A673 (cell line): ENCODE results near the gene SLC35F1. TPM values are rescaled to one million over a fixed set of nuclear protein-coding genes. Genes with fewer than 3 reads are reported as not detected.

Experiments
- BruUV-seq: library from RNA; stranded (reverse); fragments of 400-500 nt; replicated peaks from 2 replicates; lab custom pipeline; 2021; lab: Mats Ljungman, UMichigan
- CTCF ChIA-PET: fragments of 300-600 bp; sonication (Branson Sonifier 250); formaldehyde crosslinking; loops from one replicate; lab custom pipeline; 2022; ENCODE audit warnings: antibody characterized with exemption; lab: Charles Lee
- POLR2A ChIA-PET: fragments of 300-600 bp; sonication (Branson Sonifier 250); formaldehyde crosslinking; loops from one replicate; lab custom pipeline; 2022; ENCODE audit warnings: antibody characterized with exemption; ENCODE audit not compliant: low non-redundant PET; lab: Charles Lee
- DNase-seq: peaks from one replicate; pipeline ENCODE4 v3.0.0-alpha.2; 2015; ENCODE audit warnings: low spot score
- H3K27ac ChIP-seq: fragments of 200-600 bp; sonication (generic); 2 replicates; pipeline ENCODE4 v1.5.1; 2016; ENCODE audit warnings: mixed run types, low read depth, mild to moderate bottlenecking, mixed read lengths, antibody characterized with exemption, low read length; ENCODE audit not compliant: poor library complexity, severe bottlenecking
- H3K27me3 ChIP-seq: fragments of 200-600 bp; sonication (generic); replicated peaks from 2 replicates; pipeline ENCODE4 v1.6.1; 2017; ENCODE audit warnings: mixed run types, low read depth, mild to moderate bottlenecking, mixed read lengths, antibody characterized with exemption, low read length; ENCODE audit not compliant: insufficient read depth, poor library complexity
- H3K36me3 ChIP-seq: fragments of 200-600 bp; sonication (generic); 2 replicates; pipeline ENCODE4 v1.6.1; 2016; ENCODE audit warnings: mixed run types, mild to moderate bottlenecking, mixed read lengths, antibody characterized with exemption, low read length; ENCODE audit not compliant: insufficient read depth, poor library complexity, severe bottlenecking
- H3K4me1 ChIP-seq: fragments of 200-600 bp; sonication (generic); 2 replicates; pipeline ENCODE4 v1.6.1; 2017; ENCODE audit warnings: mixed run types, mild to moderate bottlenecking, mixed read lengths, antibody characterized with exemption, low read length; ENCODE audit not compliant: insufficient read depth, poor library complexity, severe bottlenecking
- H3K4me3 ChIP-seq: fragments of 200-600 bp; sonication (generic); 2 replicates; pipeline ENCODE4 v1.5.1; 2016; ENCODE audit warnings: low read depth, mixed run types, mild to moderate bottlenecking, mixed read lengths, low read length; ENCODE audit not compliant: poor library complexity, severe bottlenecking
- H3K9me3 ChIP-seq: fragments of 200-600 bp; sonication (generic); 2 replicates; pipeline ENCODE4 v1.6.1; 2016; ENCODE audit warnings: mixed run types, low read depth, mild to moderate bottlenecking, mixed read lengths, antibody characterized with exemption, low read length; ENCODE audit not compliant: poor library complexity, severe bottlenecking
- CTCF ChIP-seq: fragments of 300-800, 200-600 bp; sonication (generic); conservative IDR thresholded peaks from 2 replicates; pipeline ENCODE4 v1.5.1; 2017; ENCODE audit warnings: low read depth, mild to moderate bottlenecking, antibody characterized with exemption, low read length, moderate library complexity, mixed read lengths
- EZH2 ChIP-seq: fragments of 200-600 bp; sonication (generic); IDR thresholded peaks from 2 replicates; pipeline ENCODE4 v1.6.1; 2017; ENCODE audit warnings: borderline replicate concordance, low read depth, mild to moderate bottlenecking, mixed read lengths, antibody characterized with exemption, low read length; ENCODE audit not compliant: poor library complexity, severe bottlenecking
- intact Hi-C: fragments of 100-400 bp; cut with micrococcal nuclease; formaldehyde crosslinking; loops from one replicate; pipeline ENCODE4 v1.10.0; 2022; ENCODE audit not compliant: unreplicated experiment
- total RNA-seq: library from RNA; stranded (reverse); gene quantifications from 2 replicates; pipeline ENCODE4 v1.2.3, GENCODE V29; 2021

The SLC35F1 gene
- total RNA-seq, 1 experiment from 2014 or later: 5.3 TPM

- H3K4me3 ChIP-seq: no peak overlapping the region
- TF ChIP-seq CTCF (no peak), EZH2 (no peak)
- no peaks in the 10 kb centered on the region for H3K27me3 ChIP-seq
- H3K36me3 ChIP-seq: no peaks in the 10 kb centered on the region
- ChIA-PET POLR2A (no interaction called here), CTCF (no interaction called here)
- H3K27ac ChIP-seq: no peak overlapping the region
- intact Hi-C loops: no loop called here
- no TSS peak for BruUV-seq
- no peaks in the 10 kb centered on the region for H3K4me1 ChIP-seq
- no peaks in the 10 kb centered on the region for H3K9me3 ChIP-seq
- no peak for DNase-seq
Observed at GRCh38 chr6:118240878-118241528, 333.9 kb downstream of the SLC35F1 start.

- intact Hi-C loops: loop anchor here (5.0 kb wide), 2 partner anchors 34 to 339 kb away; partner anchors contain the start of gene SLC35F1
- no peak for DNase-seq
- no peaks in the 10 kb centered on the region for H3K9me3 ChIP-seq
- POLR2A ChIA-PET: no interaction called here
- H3K4me3 ChIP-seq: no peak overlapping the region
- H3K36me3 ChIP-seq: no peaks in the 10 kb centered on the region
- no TSS peak for BruUV-seq
- no peaks in the 10 kb centered on the region for H3K27me3 ChIP-seq
- peaks cover 14% of the 10 kb centered on the region for H3K4me1 ChIP-seq
- no peak for TF ChIP-seq EZH2
- TF ChIP-seq CTCF: no peak
- no peak overlapping the region for H3K27ac ChIP-seq
- CTCF ChIA-PET: no interaction called here
Observed at GRCh38 chr6:118246406-118246805, 339.3 kb downstream of the SLC35F1 start.

- Histone ChIP-seq H3K36me3 (no peaks in the 10 kb centered on the region), H3K4me3 (no peak overlapping the region), H3K4me1 (peaks cover 14% of the 10 kb centered on the region), H3K27me3 (no peaks in the 10 kb centered on the region), H3K27ac (no peak overlapping the region), H3K9me3 (no peaks in the 10 kb centered on the region)
- intact Hi-C loops: loop anchor here (5.0 kb wide), 2 partner anchors 36 to 341 kb away; partner anchors contain the start of gene SLC35F1
- TF ChIP-seq EZH2 (no peak), CTCF (no peak)
- ChIA-PET POLR2A (no interaction called here), CTCF (no interaction called here)
- no TSS peak for BruUV-seq
- DNase-seq: no peak
Observed at GRCh38 chr6:118248171-118248570, 341.1 kb downstream of the SLC35F1 start.
